Tibial nerve (tissue), 4 donors: ENCODE data around the gene KIF21A.

Experiments
- CTCF ChIP-seq, 5 experiments: fragments of 200-600 bp in 3 of 5; fragments of 450-650 bp in 2 of 5; sonication (generic) in 3 of 5; IDR thresholded peaks; one replicate each; pipeline ENCODE4 v1.5.1; 2016 to 2019; ENCODE audit warnings: antibody characterized with exemption in 5 of 5, mild to moderate bottlenecking in 3 of 5, moderate library complexity in 2 of 5
- EP300 ChIP-seq, 2 donors: sonication (generic); formaldehyde crosslinking; IDR thresholded peaks; one replicate each; pipeline ENCODE4 v1.6.1; 2017; ENCODE audit warnings: antibody characterized with exemption in 2 of 2, mild to moderate bottlenecking in 1 of 2
- POLR2A ChIP-seq, 2 donors: fragments of 450-650 bp; IDR thresholded peaks; one replicate each; pipeline ENCODE4 v1.6.1; 2017; ENCODE audit warnings: antibody characterized with exemption in 2 of 2, mild to moderate bottlenecking in 2 of 2, moderate library complexity in 2 of 2

GRCh38 chr12:39300799-39301198, 142.1 kb downstream of the KIF21A start:
- TF ChIP-seq CTCF (IDR thresholded peaks at IDR 0.05), result no peak
- TF ChIP-seq POLR2A (IDR thresholded peaks at IDR 0.05), result no peak
- TF ChIP-seq EP300 (IDR thresholded peaks at IDR 0.05), result no peak
